ENCODE measurements around the gene BCAN. TPM values are rescaled to one million over a fixed set of nuclear protein-coding genes. Genes with fewer than 3 reads are reported as not detected.

The BCAN gene
- total RNA-seq, 1 donor from 2014 or later: 0.11 TPM

- DNase-seq (ENCODE audit: low read depth): peak; percentile 99
Observed at GRCh38 chr1:156659988-156660751, 18.3 kb downstream of the BCAN start.

- peak; percentile 77 for DNase-seq (ENCODE audit: low read depth)
Observed at GRCh38 chr1:156660752-156661112, 18.8 kb downstream of the BCAN start.

- DNase-seq (ENCODE audit: low read depth): peak; percentile 75
Observed at GRCh38 chr1:156662005-156662799, 20.3 kb downstream of the BCAN start.

- no peak for DNase-seq (ENCODE audit: low read depth)
Observed at GRCh38 chr1:156662800-156663055, 20.8 kb downstream of the BCAN start.

- peak; percentile 99 for DNase-seq (ENCODE audit: low read depth)
Observed at GRCh38 chr1:156663178-156663577, 21.3 kb downstream of the BCAN start.

- DNase-seq (ENCODE audit: low read depth): peak; percentile 96
Observed at GRCh38 chr1:156664046-156664766, 22.3 kb downstream of the BCAN start.

- DNase-seq (ENCODE audit: low read depth): peak; percentile 96
Observed at GRCh38 chr1:156664767-156665411, 23.0 kb downstream of the BCAN start.

GRCh38 chr1:156665539-156665938 is 23.6 kb downstream of the BCAN start:
- DNase-seq (ENCODE audit: low read depth): peak; percentile 53

GRCh38 chr1:156666862-156667609 is 25.1 kb downstream of the BCAN start:
- DNase-seq (ENCODE audit: low read depth): peak; percentile 68

GRCh38 chr1:156667610-156667967 is 25.7 kb downstream of the BCAN start:
- DNase-seq (ENCODE audit: low read depth): peak; percentile 94

- DNase-seq (ENCODE audit: low read depth): no peak
Observed at GRCh38 chr1:156667968-156668709, 26.2 kb downstream of the BCAN start.

- peak; percentile 63 for DNase-seq (ENCODE audit: low read depth)
Observed at GRCh38 chr1:156668801-156669637, 27.1 kb downstream of the BCAN start.

- DNase-seq (ENCODE audit: low read depth): peak; percentile 25
Observed at GRCh38 chr1:156669794-156670193, 27.9 kb downstream of the BCAN start.

GRCh38 chr1:156670359-156670758 is 28.4 kb downstream of the BCAN start:
- no peak for DNase-seq (ENCODE audit: low read depth)

GRCh38 chr1:156670791-156671190 is 28.9 kb downstream of the BCAN start:
- DNase-seq (ENCODE audit: low read depth): peak; percentile 26

- no peak for DNase-seq (ENCODE audit: low read depth)
Observed at GRCh38 chr1:156671804-156672203, 29.9 kb downstream of the BCAN start.

- peak; percentile 59 for DNase-seq (ENCODE audit: low read depth)
Observed at GRCh38 chr1:156673387-156674121, 31.6 kb downstream of the BCAN start.

All from myocyte (in vitro differentiated cells).